ENCODE measurements around the gene ZNF85.

DNA sequence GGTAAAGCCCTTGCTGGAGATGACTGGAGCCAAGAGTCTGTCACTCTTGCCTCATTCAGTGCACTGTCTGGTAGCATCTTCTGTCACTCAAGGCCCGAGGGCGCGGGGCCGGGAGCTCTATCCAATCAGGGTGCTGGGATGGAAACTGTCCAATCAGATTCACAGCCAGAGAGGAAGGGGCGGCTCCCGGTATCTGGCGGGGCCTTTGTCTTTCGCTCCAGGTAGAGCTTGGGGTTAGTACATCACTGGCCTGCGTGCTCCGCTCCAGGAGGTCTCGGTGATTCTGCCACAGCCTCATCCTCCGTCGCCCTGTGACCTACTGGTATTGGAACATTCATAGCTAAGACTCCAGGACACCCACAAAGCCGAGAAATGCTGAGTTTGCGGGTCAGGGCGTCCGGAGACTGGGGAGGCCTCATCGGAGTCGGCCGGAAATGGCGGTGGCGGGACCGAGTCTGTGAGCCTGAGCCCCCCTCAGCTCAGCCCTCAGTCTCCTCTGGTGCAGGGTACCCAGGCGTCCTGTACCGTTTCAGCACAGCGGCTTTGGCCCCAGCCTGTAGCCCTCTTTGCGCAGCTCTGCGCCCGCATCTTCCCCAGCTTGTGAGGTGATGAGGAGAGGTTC, 76.8 kb downstream of the ZNF85 start:
- TF ChIP-seq POLR2AphosphoS5 (IDR thresholded peaks at IDR 0.05) = peak in 1 of 2 donors; percentile 39
- TF ChIP-seq, protein P1, sequence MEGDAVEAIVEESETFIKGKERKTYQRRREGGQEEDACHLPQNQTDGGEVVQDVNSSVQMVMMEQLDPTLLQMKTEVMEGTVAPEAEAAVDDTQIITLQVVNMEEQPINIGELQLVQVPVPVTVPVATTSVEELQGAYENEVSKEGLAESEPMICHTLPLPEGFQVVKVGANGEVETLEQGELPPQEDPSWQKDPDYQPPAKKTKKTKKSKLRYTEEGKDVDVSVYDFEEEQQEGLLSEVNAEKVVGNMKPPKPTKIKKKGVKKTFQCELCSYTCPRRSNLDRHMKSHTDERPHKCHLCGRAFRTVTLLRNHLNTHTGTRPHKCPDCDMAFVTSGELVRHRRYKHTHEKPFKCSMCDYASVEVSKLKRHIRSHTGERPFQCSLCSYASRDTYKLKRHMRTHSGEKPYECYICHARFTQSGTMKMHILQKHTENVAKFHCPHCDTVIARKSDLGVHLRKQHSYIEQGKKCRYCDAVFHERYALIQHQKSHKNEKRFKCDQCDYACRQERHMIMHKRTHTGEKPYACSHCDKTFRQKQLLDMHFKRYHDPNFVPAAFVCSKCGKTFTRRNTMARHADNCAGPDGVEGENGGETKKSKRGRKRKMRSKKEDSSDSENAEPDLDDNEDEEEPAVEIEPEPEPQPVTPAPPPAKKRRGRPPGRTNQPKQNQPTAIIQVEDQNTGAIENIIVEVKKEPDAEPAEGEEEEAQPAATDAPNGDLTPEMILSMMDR (IDR thresholded peaks at IDR 0.05) = no peak

All from upper lobe of left lung (tissue), 4 donors.